ENCODE results near the gene SLC6A12.
"Not testable (repeated sequence)": the region's sequence is repeated elsewhere in the genome, so short reads cannot be mapped to it uniquely, and the experiment has no call there.

The SLC6A12 gene

DNA sequence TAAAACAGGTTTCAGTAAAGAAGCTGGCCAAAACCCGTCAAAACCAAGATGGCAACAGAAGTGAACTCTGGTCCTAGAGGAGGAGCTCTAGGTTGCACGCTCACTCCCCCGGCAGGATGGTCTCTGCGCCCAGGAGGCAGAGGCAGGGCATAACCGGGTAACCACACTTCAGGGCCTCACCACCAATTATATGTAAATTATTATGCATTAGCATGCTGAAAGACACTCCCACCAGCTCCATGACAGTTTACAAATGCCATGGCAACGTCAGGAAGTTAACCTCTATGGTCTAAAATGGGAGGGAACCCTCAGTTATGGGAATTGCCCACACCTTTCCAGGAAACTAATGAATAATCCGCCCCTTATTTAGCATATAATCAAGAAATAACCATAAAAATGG is 20.1 kb upstream of the SLC6A12 start:
- no peak for DNase-seq

DNA sequence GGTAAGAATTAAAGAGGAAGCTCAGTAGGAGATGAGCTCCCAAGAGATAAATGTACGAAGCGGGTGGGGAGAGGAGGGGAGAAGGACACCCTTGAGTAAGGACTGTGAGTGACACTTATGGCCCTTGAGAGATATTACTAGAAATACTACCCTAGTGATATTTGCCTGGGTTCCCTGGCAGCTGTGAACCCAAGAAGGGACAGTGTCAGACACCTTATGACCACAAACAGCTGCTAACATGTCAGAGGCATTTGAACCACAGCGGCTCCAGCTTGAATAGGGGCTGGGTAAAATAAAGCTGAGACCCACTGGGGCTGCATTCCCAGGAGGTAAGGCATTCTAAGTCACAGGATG is 19.6 kb upstream of the SLC6A12 start:
- no peak for DNase-seq

DNA sequence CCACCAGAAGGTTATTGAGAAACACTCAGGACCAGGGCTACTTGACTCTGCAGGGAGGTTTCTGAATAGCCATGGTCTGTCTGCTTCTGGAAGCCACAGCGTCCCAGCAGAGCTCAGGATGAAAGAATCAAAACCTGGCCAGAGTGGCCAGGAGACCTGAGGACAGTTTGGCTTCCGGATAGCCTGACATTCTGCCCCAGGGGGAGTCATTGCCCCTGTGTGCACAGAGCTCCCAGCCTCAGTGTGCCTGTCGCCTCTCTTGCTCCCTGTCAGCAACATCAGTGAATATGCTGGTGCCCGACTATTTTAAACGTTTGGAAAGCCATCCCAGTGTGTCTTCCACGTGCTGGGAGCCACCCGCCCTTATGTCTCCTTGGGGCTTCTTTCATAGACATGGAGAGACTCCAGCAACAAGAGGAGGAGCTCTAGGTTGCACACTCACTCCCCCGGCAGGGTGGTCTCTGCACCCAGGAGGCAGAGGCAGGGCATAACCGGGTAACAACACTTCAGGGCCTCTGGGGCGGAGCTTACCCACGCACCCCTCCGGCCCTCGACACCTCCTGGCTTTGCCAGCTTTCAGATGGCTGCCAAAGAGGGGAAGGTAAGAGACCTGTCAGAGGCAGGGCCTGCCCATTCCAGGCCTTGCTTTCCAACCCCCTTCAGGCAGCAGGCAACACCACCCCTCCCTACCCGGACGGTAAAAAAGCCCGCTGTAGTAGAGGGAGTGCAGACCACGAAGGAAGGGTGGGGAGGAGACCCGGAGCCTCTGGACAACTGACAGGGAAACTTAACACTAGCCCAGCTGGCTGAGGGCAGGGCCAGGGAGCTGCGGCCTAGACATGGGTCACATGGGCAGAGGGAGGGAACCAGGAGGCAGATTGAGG is 19.0 kb upstream of the SLC6A12 start:
- no peak for DNase-seq

DNA sequence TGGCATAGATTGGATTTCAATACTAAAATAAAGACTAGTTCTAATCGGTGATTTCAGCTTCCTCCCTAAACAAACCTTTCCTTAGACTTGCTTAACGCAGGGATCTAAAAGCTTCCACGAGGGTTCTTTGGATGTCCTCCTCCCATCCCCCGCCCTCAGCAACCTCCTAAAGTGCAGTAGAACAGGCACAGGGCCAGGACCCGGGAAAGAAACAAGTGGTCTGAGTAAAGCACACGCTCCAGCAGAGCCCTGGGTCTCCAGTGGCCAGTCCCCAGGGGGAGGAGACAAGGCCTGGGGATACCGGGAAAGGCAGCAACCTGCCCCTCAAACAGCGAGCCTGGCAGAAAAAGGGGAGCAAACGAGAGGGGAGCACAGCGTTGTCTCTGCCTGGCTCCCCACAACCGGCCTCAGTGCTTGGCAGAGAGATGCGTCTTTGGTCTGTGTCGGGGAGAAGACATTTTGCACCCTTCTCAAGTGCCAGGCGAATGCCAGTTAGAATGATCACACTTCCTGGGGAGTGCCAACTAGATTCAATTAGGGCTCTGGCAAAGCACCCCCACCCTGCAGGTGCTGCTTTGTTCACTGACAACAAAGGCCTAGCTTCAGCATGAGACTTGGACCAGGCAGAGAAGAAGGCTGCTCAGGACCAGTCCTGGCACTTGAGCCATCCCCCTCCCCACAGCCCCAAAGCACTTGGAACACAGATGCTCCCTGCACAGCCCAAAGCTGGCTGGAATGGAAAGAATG is 17.1 kb upstream of the SLC6A12 start:
- no peak for DNase-seq

DNA sequence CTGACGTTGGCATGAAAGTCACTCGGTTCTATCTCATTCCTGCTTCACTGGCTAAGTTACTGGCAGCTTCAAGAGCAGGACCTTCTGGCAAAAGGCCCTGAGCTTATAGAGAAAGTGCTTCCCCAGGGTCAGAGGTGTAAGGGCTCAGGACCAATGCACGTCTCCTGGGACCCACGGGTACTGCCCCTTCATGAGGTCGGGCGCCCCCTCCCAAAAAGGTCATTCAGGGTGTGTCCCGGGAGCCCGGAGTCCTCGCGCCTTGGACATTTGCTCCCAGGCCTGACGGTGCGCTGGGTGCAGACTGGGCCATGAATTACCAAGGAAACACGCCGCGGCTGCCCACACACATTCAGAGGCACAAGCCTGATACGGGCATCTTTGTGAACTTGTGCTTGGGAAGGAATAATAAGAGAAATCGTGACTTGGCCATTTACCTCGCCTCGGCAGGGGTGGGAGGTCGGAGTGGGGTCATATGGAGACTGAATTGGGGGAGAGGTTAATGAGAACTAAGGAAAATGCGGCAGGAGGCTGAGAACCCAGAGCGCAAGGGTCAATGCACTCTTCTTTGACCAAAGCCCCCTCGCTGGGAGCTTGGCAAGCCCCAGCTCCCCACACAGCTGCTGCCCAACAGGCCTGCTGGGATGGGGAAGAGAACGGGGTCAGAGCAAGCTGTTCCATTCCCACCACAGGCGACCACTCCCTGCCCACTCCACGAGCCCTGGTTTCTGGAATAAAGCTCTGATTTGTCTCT is 15.7 kb upstream of the SLC6A12 start:
- DNase-seq = no peak

DNA sequence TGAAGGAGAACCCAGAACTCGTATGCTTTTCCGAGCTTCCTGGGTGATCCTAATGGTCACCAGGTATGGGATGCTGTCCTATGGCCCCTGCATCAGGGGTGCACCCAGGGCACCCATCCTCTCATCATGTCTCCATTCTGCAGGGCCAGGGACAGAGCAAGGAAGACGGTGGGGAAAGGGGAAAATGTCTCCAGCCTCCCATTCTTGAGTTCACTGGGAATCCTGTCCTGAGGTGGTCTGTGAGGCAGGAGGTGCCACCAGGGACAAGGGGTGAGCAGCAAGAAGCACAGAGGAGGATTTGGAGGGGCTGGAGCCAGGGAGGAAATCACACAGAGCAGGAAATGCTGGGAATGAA is 14.9 kb upstream of the SLC6A12 start:
- no peak for DNase-seq

DNA sequence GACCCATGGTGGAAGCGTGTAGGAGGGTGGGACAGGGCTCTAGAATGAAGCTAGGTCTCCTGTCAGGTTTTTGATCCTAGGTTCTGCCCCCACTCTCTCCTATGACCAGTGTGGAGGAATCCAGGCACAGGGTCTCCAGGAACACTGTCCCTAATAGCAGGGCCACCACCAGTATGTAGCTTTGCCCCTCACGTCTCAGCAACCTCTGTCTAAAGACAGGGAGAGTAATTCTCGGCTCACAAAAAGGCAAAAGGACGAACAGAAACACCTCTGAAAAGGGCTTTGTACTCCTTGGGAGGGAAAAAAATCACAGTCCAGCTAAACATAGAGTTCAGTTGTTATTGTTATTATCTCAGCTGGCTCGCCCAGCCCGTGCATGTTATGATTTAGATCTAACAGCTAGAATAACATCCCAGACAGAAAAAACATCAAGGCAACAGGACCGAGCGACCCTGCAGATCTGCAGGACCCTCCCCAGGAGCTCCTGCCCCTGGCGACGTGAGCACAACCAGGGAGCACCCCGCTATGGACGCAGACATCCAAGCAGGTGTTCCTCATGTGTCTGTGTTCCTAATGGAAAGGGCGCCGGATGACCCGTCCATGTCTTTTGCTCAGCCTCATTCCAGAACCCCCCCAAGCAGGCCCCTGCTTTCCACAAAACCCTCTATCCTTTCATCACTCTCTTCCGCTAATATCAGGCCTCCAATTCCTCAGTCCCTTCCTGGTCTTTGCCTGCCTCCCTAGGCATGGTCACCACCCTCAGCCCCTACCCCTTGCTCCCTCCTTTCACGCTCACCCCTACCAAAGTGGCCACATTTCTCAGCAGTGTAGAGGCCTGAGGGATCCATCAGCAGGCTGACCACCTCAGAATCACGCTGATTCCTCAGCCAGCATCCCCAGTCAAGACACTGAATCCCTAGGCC is 14.2 kb upstream of the SLC6A12 start:
- no peak for DNase-seq

DNA sequence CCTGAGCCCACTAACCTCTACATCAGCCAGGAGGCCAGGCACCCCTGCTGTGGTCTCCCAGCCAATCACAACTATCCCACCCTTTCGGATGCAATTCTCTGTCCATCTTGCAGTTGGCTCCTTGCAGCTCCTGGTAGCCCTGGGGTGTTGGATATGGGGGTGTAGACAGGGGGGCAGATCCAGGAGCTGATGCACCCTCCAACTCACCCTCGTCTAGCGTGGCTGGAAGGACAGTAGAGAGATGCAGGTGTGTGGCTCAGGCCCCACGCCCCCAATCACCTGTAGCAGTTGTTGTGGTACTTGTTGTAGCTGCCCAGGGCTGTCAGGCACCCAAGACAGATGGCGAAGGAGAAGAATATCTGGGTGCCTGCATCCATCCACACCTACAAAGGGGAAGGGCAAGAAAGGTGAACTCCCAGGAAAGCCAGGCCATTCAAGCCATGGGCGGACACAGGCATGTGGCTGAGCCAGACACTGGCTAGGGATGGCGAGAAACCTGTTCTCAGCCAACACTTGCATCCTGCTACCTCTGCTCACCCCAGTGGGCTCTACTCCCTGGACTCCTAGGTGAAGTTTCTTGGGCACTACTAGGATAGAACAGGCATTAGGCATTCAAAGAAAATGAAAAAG is 13.4 kb upstream of the SLC6A12 start:
- DNase-seq = no peak

DNA sequence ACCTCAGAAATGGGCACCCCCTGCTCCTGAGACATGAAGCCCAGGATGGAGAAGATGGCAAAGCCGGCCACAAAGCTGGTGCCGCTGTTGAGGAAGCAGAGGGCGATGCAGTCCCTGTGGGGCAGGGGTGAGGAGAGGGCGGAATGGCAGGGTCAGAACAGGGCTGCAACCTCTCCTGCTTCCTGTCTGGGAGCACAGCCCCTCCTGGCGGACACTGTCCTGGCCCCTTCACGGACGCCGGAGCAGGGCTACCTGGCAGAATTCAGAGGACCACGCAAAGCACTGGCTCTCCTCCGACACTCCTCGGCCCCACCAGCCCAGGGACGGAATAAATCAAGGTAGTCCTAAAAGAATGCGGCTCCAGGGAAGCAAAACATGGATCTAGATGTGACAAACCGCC is 12.4 kb upstream of the SLC6A12 start:
- DNase-seq = no peak

DNA sequence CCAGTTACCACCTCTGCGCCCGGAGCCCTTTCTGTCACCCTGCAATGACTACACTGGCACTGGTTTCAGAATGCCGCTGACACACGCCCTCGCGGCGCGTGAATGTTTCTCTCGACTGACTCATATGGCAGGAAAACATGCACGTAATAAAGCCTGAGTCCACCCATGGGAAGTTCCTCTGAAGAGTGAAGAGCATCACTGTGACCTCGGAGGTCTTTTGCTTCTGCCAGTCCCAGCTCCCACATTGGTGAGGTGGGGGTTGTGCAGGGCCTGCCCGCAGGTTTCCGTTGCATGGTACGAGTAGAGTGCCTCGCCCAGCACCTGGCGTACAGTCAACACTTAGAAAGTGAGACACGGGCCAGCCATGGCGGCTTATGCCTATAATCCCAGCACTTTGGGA is 11.1 kb upstream of the SLC6A12 start:
- DNase-seq = no peak

DNA sequence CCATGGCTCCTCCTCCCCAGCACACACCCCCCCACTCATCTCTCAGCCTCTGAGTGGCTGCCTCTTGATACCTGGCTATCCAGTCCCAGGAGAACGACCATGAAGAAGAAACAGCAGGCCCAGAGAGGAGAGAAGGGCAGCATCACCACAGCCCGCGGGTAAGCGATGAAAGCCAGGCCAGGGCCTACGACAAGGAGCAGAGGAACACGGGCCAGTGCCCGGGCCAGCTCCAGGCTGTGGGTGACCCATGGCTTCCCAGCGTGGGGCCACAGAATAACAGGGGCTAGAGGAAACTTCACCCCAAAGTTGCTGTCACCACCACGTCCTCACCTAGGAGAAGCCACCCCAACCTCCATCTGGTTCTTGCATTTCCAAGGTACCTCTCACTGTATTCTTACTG is 10.4 kb upstream of the SLC6A12 start:
- no peak for DNase-seq

DNA sequence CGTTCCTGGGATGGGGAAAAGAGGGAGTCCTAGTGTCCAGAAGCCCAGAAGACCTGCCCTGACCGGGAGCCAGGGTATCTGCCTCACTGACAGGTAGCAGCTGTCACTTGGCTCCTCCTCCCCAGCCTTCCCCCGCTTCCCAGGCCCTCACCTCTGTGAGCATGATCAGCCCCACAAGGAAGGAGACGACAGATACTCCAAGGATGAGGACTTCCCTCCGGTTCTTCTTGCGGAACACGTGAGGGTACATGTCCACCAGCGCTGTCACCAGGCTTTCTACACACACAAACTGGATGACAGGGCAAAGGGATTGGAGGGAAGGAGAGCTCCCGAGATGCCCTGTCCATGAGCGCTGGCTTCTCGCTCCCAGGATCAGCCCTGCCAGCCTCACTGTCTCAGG is 9.9 kb upstream of the SLC6A12 start:
- no peak for DNase-seq

DNA sequence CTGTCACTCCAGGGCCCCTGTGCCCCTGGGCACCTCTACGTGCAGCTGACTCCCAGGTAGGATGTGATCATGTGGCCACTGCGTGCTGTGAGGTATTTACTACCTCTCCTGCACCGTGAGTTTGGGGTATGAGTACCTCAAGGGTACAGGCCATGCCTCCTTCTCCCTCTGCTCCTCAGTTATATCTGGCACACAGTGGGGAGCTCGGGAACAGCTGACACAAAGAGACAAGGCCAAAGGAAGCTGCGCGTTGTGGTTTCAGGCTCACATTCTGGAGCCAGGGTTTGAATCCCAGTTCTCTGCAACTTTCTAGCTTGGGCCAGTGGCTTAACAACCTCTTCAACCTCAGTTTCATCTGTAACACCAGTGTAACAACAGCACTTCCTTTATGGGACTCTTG is 7.8 kb upstream of the SLC6A12 start:
- DNase-seq = no peak

DNA sequence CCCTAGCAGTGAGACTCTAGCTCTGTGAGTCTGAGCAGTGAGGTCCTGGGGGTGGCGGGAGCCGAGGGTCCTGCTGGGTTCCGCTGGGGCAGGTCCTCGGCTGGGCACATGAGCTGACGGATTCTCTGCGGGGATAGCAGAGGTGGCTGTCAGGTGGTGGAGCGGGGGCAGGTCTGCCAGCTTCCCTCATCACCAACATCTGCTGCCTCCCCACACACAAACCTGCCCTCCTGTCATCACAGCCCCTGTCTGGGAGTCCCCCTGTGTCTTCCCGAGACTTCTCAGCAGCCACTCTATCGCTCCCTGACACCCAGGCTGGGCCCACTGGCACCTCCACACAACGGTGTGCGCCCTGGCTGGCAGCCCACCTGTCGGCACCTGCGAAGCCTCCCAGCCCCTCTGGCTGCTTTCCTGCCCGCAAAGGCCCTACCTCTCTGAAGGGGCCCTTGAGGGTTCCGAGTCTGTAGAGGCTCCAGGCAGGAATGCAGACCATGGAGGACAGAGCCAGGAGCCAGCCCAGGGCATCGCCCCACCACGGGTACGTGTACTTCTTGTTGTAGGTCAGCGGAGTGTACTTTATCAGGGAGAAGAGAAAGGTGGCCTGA is 7.1 kb upstream of the SLC6A12 start:
- no peak for DNase-seq

DNA sequence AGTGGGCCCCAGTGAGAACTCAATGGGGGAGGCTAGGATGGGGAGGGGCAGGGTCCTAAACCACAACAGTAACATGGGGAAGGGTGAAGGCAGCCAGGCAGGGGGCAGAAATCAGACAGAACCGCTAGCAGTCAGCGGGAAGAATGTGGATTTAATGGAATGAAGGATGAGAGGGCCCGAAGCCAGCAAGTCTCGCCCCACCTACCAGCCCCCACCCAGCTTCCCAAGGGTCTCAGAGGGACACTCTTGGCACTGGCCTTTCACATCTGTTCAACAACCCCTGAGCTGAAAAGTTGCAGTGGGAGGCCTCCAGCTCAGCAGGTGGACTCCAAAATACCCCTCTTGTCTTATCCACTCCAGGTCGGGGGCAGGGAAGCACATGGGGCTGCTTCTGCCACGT is 6.5 kb upstream of the SLC6A12 start:
- no peak for DNase-seq

DNA sequence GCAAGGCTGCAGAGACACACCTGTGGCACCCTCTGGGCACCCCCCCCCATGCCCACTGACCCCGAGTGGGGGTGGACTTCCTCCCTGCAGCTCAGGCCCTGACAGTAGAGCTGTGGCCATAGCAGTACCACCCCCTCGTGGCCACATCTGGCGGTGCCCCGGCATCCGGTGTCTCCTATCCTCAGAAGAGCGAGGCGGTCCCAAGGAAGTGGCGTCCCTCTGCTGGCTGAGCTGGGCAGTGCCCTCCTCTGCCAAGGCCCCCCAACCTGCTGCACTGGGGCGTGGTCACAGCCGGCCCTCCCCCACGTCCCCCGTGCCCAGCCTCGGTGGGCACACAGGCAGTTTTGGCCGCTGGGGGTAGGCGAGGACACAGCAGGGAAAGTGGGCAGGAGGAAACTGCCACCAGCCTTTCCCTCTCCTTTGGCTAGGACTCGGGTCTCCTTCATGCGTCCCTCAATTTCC is 6.0 kb upstream of the SLC6A12 start:
- peak; percentile 31 for DNase-seq

DNA sequence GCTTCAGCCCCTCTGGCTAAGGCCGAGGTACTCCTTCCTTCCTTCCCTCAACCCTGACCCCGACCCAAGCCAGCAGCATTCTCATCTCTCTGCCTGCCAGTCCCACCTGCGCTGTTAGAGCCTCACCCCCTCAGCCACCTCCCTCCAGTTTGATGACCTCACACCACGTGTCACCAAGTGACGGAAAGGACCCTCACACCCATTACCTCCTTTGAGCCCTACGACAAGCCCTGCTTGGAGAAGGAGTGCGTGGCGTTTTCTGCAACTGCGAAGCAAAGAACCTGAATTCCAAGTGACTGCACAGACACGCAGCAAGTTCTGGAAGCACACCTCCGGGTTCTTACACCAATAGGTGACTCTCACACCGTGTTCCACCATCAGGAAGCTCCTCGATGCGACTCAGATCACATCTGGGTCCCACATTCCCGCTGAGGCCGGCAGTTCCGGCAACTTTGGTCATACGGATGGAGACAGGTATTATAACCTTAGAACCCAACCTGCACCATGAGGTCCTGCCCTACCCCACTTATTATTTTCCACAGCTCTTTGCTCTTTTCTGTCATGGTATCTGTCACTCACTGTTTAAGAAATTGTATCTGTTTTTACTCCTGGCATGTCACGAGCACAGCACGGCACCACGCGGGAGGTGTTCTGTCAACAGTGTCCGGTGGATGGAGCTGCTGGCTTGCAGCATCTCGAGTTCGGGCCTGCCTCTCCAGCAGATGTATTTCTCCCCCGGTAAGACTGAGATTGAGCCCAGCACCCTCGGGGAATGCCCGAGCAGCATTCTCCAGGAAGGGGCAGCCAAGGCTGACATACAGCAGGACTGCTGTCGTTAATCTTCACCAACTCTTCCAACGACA is 5.0 kb upstream of the SLC6A12 start:
- no peak for DNase-seq

DNA sequence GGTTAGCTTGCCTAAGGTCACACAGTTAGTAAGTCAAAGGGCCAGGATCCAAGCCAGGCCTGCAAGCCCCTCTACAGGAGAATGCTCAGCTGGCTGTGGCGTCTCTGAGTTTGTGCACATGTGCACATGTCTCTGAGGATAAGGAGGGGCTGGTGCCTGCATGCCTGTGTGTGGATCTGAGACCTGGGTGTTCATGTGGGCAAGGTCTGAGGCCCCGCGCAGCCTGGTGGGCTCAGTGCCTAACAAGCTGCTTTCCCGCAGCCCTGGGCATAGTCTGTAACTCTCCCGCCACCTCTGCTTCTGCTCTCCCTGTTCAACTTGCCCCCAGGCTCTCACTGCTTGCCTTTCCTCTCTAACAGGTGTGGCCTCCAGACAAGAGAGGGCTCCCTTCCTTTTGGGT is 4.3 kb upstream of the SLC6A12 start:
- DNase-seq = no peak

DNA sequence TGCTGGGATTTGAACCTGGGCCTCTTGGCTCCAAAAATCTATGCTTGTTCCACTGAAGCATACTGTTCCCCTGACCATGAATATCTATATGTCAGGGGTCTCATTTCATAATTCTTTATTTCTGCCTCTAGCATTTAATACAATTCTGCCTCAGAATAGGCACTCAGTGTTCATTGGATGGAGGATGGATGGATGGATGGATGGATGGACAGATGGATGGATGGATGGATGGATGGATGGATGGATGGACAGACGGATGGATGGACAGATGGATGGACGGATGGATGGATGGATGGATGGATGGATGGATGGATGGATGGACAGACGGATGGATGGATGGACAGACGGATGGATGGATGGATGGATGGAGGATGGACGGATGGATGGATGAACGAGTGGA is 3.1 kb upstream of the SLC6A12 start:
- not testable (repeated sequence) for DNase-seq

DNA sequence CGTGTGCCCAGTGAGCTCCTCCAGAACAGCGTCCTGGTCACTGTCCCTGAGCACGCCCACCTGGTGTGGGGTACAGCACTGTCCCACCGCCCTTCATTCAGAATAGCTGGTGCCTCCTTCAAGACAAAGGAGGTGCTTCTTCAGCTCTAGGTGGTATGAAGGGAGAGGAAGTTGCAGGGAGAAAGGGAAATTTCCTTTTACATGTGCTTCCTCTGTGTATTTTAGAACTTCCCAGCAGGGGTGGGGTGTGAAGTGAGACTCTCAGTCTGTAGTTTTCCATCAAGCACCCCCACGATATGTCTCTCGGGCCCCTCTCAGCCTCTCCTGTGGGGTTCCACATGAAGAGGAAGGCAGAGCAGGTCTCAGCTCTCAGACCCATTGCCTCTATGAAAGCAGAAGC is 1.2 kb upstream of the SLC6A12 start:
- DNase-seq = no peak

DNA sequence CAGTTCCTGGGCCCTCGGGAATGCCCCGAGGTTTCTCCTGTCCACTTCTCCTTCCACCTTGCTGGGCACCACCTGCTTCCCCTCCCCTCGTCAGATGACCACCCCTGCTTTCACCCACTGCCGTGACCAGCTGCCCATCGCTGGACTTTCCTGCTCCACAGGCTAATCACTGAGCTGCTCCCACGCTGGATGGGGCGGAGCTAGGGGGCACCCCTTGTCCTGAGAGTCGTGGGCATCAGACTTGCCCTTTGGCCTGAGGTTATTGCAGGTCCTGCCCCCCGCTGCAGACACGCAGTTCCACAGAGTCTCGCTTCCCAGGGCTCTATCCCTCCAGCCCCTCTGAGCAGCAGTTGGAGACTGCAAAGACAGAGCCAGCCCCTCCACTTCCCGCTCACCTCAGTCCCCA is 427 bp downstream of the SLC6A12 start:
- DNase-seq = no peak
